Endothelial cell (in vitro differentiated cells): ENCODE results near the gene IL1RAP. TPM values are rescaled to one million over a fixed set of nuclear protein-coding genes. Genes with fewer than 3 reads are reported as not detected.

Experiments used
- DNase-seq: peaks from one replicate; pipeline ENCODE4 v3.0.0; 2021; ENCODE audit warnings: low spot score
- H3K27ac Mint-ChIP-seq: one replicate; pipeline ENCODE4 v1.8.0; 2021; ENCODE audit warnings: mixed read lengths, inconsistent platforms; ENCODE audit not compliant: unreplicated experiment
- H3K27me3 Mint-ChIP-seq: one replicate; pipeline ENCODE4 v1.8.0; 2021; ENCODE audit warnings: mild to moderate bottlenecking, moderate library complexity, mixed read lengths, inconsistent platforms; ENCODE audit not compliant: unreplicated experiment
- H3K36me3 Mint-ChIP-seq: one replicate; pipeline ENCODE4 v1.8.0; 2021; ENCODE audit warnings: mild to moderate bottlenecking, low read depth, mixed read lengths, inconsistent platforms; ENCODE audit not compliant: unreplicated experiment
- H3K4me1 Mint-ChIP-seq: one replicate; pipeline ENCODE4 v1.8.0; 2021; ENCODE audit warnings: mild to moderate bottlenecking, mixed read lengths, inconsistent platforms; ENCODE audit not compliant: unreplicated experiment
- H3K4me3 Mint-ChIP-seq: one replicate; pipeline ENCODE4 v1.8.0; 2021; ENCODE audit warnings: mild to moderate bottlenecking, mixed read lengths, inconsistent platforms; ENCODE audit not compliant: unreplicated experiment
- H3K9me3 Mint-ChIP-seq: one replicate; pipeline ENCODE4 v1.8.0; 2021; ENCODE audit warnings: mixed read lengths, inconsistent platforms; ENCODE audit not compliant: unreplicated experiment
- total RNA-seq: library from RNA; stranded (reverse); fragmentation: NEBNext Ultra II Directional; extraction: Animal tissue kit (Norgen Biotek cat#: 25700); gene quantifications from one replicate; pipeline ENCODE4 v1.2.1, GENCODE V29; 2021; ENCODE audit not compliant: unreplicated experiment
- TF ChIP-seq, protein P1 (sequence below): fragments of 200-600 bp; sonication (generic); IDR thresholded peaks from one replicate; pipeline ENCODE4 v1.5.0; 2021; ENCODE audit warnings: antibody characterized with exemption; ENCODE audit not compliant: unreplicated experiment

IL1RAP gene
- total RNA-seq, 1 donor from 2014 or later, result 7.7 TPM

DNA sequence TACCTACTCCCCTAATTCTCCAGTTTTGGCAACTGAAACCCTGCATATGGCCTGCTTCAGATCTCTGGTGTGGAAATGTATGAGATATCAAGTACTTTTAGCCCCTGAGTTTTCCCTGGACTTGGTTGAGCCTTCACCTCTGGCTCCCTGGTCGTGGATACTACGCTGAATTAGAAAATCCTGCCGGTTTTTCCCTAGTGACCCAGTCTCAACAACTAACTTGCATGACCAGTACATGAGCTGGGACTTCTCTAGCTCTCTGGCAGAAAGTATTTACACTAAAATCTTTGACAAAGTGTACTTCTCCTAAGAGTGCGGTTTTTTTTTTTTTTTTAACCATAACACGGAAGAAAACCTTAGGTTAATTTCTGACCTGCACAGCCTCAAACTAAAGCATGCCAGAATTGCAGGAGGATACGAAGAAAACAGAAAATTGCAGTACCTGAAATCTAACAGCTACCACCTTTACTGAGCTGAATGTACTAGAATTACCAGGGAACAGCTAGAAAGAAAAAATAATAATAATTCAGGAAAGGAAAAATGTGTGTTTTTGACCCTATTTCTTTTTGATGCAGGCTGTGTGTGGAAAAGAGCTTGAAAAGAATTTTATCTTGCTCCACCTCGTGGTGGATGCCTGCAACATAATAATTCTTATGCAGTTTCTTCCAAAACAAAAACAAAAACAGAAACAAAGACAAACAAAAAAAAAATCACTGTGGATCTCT is 183.1 kb downstream of the IL1RAP start:
- peak; percentile 13 for DNase-seq
- Mint-ChIP-seq H3K4me1 (peaks cover 2% of the 10 kb centered on the region), H3K36me3 (no peaks in the 10 kb centered on the region), H3K27me3 (no peaks in the 10 kb centered on the region), H3K9me3 (no peaks in the 10 kb centered on the region), H3K4me3 (no peak overlapping the region), H3K27ac (no peak overlapping the region)
- TF ChIP-seq, protein P1, sequence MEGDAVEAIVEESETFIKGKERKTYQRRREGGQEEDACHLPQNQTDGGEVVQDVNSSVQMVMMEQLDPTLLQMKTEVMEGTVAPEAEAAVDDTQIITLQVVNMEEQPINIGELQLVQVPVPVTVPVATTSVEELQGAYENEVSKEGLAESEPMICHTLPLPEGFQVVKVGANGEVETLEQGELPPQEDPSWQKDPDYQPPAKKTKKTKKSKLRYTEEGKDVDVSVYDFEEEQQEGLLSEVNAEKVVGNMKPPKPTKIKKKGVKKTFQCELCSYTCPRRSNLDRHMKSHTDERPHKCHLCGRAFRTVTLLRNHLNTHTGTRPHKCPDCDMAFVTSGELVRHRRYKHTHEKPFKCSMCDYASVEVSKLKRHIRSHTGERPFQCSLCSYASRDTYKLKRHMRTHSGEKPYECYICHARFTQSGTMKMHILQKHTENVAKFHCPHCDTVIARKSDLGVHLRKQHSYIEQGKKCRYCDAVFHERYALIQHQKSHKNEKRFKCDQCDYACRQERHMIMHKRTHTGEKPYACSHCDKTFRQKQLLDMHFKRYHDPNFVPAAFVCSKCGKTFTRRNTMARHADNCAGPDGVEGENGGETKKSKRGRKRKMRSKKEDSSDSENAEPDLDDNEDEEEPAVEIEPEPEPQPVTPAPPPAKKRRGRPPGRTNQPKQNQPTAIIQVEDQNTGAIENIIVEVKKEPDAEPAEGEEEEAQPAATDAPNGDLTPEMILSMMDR, result peak; percentile 48

DNA sequence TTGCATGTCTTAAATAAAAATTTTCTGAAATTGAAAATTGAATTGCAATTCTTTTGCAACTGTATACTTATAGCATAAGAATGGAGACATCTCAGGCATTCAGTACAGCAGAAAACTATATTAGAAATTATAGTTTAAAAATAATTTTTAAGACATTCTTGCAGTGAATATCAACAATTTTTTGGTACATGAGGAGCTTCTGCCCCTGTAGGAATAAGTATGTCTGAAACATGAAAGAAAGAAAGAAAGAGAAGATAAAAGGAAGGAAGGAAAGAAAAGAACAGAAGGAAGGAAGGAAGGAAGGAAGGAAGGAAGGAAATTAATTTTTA is 183.6 kb downstream of the IL1RAP start:
- H3K4me1 Mint-ChIP-seq, result peaks cover 2% of the 10 kb centered on the region
- H3K27me3 Mint-ChIP-seq, result no peaks in the 10 kb centered on the region
- H3K4me3 Mint-ChIP-seq, result no peak overlapping the region
- no peak overlapping the region for H3K27ac Mint-ChIP-seq
- TF ChIP-seq, protein P1, result no peak
- no peak for DNase-seq
- H3K9me3 Mint-ChIP-seq, result no peaks in the 10 kb centered on the region
- no peaks in the 10 kb centered on the region for H3K36me3 Mint-ChIP-seq

DNA sequence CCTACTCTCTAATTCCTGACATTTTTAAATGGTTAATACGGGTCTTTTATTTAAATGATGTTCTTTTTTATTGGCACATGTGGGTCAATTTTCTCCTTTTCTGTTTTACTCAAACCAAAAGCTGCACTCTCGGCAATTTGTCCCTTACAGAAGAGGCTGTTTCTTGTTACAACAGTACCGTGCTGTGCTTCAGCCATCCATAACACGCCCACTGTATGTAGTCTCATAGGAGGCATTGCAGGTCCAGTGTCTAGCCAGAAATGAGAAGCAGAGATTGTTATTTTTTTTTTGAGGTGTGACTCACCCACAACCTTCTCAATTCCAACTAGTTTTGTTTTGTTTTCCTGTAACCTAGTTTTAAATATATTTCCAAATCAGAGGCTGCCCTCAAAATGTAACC is 184.0 kb downstream of the IL1RAP start:
- TF ChIP-seq, protein P1, result no peak
- no peaks in the 10 kb centered on the region for H3K9me3 Mint-ChIP-seq
- no peak overlapping the region for H3K27ac Mint-ChIP-seq
- H3K27me3 Mint-ChIP-seq, result no peaks in the 10 kb centered on the region
- no peaks in the 10 kb centered on the region for H3K36me3 Mint-ChIP-seq
- H3K4me3 Mint-ChIP-seq, result no peak overlapping the region
- H3K4me1 Mint-ChIP-seq, result peaks cover 2% of the 10 kb centered on the region
- DNase-seq, result no peak

DNA sequence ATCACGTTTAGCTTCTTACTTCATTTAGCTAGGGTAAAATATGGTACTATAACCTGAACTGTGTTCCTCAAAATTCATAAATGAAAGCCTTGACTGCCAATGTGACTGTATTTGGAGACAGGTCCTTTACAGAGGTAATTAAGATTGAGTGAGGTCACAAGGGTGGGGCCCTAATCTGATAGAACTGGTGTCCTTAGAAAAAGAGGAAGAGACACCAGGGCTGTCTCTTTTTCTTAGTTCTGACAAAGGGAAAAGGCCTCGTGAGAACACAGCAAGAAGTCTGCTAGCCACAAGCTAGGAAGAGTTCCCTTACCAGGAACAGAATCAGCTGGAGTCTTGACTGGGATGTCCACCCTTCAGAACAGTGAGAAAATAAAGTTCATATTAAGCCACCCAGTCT is 185.9 kb downstream of the IL1RAP start:
- Mint-ChIP-seq H3K27me3 (no peaks in the 10 kb centered on the region), H3K36me3 (no peaks in the 10 kb centered on the region), H3K27ac (no peak overlapping the region), H3K4me1 (peaks cover 2% of the 10 kb centered on the region), H3K9me3 (no peaks in the 10 kb centered on the region), H3K4me3 (no peak overlapping the region)
- DNase-seq, result no peak
- TF ChIP-seq, protein P1, result no peak

DNA sequence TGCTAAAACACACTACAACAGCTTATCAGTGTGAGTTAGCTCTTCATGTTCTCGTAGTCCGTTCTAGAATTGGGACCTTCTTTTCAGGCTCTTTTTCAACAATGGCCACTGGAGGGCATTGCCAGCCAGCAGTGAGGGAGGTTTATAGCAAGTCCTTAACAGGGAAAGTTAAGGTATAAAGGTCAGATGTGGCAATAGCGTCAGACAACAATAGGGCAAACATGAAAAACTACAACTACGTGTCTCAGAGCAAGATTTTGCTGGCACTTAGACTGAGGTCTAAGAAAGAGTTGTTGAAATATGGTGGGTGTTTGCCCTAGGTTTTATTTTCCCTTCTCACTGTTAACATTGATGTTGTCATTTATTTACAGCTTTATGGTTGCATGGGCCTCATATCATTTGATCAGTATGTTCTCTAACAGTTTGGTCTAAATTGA is 187.2 kb downstream of the IL1RAP start:
- no peaks in the 10 kb centered on the region for H3K27me3 Mint-ChIP-seq
- peaks cover 2% of the 10 kb centered on the region for H3K4me1 Mint-ChIP-seq
- no peak overlapping the region for H3K27ac Mint-ChIP-seq
- no peaks in the 10 kb centered on the region for H3K9me3 Mint-ChIP-seq
- no peaks in the 10 kb centered on the region for H3K36me3 Mint-ChIP-seq
- DNase-seq, result peak; percentile 42
- TF ChIP-seq, protein P1, result no peak
- H3K4me3 Mint-ChIP-seq, result no peak overlapping the region
